ENCODE measurements around the gene C2orf69. TPM values are rescaled to one million over a fixed set of nuclear protein-coding genes. Genes with fewer than 3 reads are reported as not detected.

C2orf69 gene
- total and polyA plus RNA-seq, 8 donors: 3.5 to 8.3 (median 7.0) TPM

GRCh38 chr2:199946196-199946595 lies 35.1 kb downstream of the C2orf69 start:
- Histone ChIP-seq H3K36me3 (peaks cover 0 to 7% (median 3%) of the 10 kb centered on the region in 3 donors), H3K9me3 (no peaks in the 10 kb centered on the region), H3K4me1 (peaks cover 5 to 10% (median 8%) of the 10 kb centered on the region in 3 donors), H3K27me3 (no peaks in the 10 kb centered on the region), H3K27ac (no peak overlapping the region), H3K4me3 (no peak overlapping the region)
- FAIRE-seq: no peak
- intact Hi-C loops (cut with DNase I): no loop called here
- TF ChIP-seq CTCF (IDR thresholded peaks at IDR 0.05): no peak
- 90 to 96% methylated on average over 1 of the region's 1 CpG for WGBS, 2 donors
- ATAC-seq: no peak
- DNase-seq: no peak

- no peak overlapping the region for H3K4me3 ChIP-seq
- no peaks in the 10 kb centered on the region for H3K9me3 ChIP-seq
- intact Hi-C loops (cut with DNase I): no loop called here
- no peak for TF ChIP-seq CTCF (IDR thresholded peaks at IDR 0.05)
- peaks cover 5 to 10% (median 10%) of the 10 kb centered on the region in 3 donors for H3K4me1 ChIP-seq
- H3K27ac ChIP-seq: no peak overlapping the region
- FAIRE-seq (no peak), DNase-seq (no peak), ATAC-seq (no peak)
- H3K36me3 ChIP-seq: peaks cover 0 to 7% (median 3%) of the 10 kb centered on the region in 3 donors
- no peaks in the 10 kb centered on the region for H3K27me3 ChIP-seq
Measured at GRCh38 chr2:199946836-199947235, 35.7 kb downstream of the C2orf69 start.

GRCh38 chr2:199950396-199950795 lies 39.3 kb downstream of the C2orf69 start:
- FAIRE-seq: no peak
- Histone ChIP-seq H3K4me3 (no peak overlapping the region), H3K27me3 (no peaks in the 10 kb centered on the region), H3K4me1 (peaks cover 6 to 13% (median 10%) of the 10 kb centered on the region in 3 donors), H3K27ac (no peak overlapping the region), H3K36me3 (peaks cover 0 to 7% (median 3%) of the 10 kb centered on the region in 3 donors), H3K9me3 (no peaks in the 10 kb centered on the region)
- no peak for TF ChIP-seq CTCF (IDR thresholded peaks at IDR 0.05)
- intact Hi-C loops (cut with DNase I): no loop called here
- DNase-seq: no peak
- ATAC-seq: no peak
- WGBS, 2 donors: 90 to 91% methylated on average over 5 of the region's 5 CpGs

GRCh38 chr2:199951023-199951422 lies 39.9 kb downstream of the C2orf69 start:
- 56 to 69% methylated on average over 1 of the region's 1 CpG for WGBS, 2 donors
- intact Hi-C loops (cut with DNase I): no loop called here
- H3K27me3 ChIP-seq: no peaks in the 10 kb centered on the region
- H3K27ac ChIP-seq: no peak overlapping the region
- TF ChIP-seq CTCF (IDR thresholded peaks at IDR 0.05): no peak
- no peak overlapping the region for H3K4me3 ChIP-seq
- DNase-seq (no peak), FAIRE-seq (no peak), ATAC-seq (no peak)
- H3K4me1 ChIP-seq: peaks cover 6 to 10% (median 10%) of the 10 kb centered on the region in 3 donors
- no peaks in the 10 kb centered on the region for H3K9me3 ChIP-seq
- peaks cover 0 to 7% (median 3%) of the 10 kb centered on the region in 3 donors for H3K36me3 ChIP-seq

- peaks cover 15 to 26% (median 18%) of the 10 kb centered on the region in 3 donors for H3K4me1 ChIP-seq
- H3K9me3 ChIP-seq: no peaks in the 10 kb centered on the region
- no peak for FAIRE-seq
Measured at GRCh38 chr2:199955007-199955338, 43.9 kb downstream of the C2orf69 start.

More at GRCh38 chr2:199955007-199955338, 43.9 kb downstream of the C2orf69 start:
- DNase-seq (no peak), ATAC-seq (peak; percentile 60 to 72 (median 68))
- H3K36me3 ChIP-seq: peaks cover 0 to under 1% (median 0%) of the 10 kb centered on the region in 3 donors
- WGBS, 2 donors: 0% methylated on average over 13 of the region's 13 CpGs
- H3K27me3 ChIP-seq: no peaks in the 10 kb centered on the region
- H3K27ac ChIP-seq: peak overlapping the region; percentile 69 to 95 (median 76)
- no peak for TF ChIP-seq CTCF (IDR thresholded peaks at IDR 0.05)
- intact Hi-C loops (cut with DNase I): no loop called here
- H3K4me3 ChIP-seq: peak overlapping the region; percentile 57 to 96 (median 90)
